RWPE1 (cell line): ENCODE measurements around the gene ISOC2.

Experiments used
- CTCF ChIA-PET: fragments of 350-600 bp; sonication (Branson Sonifier 250); formaldehyde crosslinking; extraction: SDS; loops from one replicate; lab custom pipeline; 2021; lab: Yijun Ruan, JAX
- POLR2A ChIA-PET: fragments of 400-600 bp; formaldehyde crosslinking; extraction: SDS; loops from one replicate; lab custom pipeline; 2020; ENCODE audit warnings: antibody characterized with exemption; ENCODE audit not compliant: low non-redundant PET; lab: Yijun Ruan, JAX
- DNase-seq: peaks from one replicate; pipeline ENCODE4 v3.0.0; 2012; ENCODE audit warnings: low spot score
- H3K27ac ChIP-seq: fragments of 450-650 bp; 2 replicates; pipeline ENCODE4 v1.5.1; 2017
- TF ChIP-seq, protein P1 (sequence below): fragments of 450-650 bp; conservative IDR thresholded peaks from 2 replicates; pipeline ENCODE4 v1.5.1; 2017; ENCODE audit warnings: low read depth, mild to moderate bottlenecking

The ISOC2 gene

DNA sequence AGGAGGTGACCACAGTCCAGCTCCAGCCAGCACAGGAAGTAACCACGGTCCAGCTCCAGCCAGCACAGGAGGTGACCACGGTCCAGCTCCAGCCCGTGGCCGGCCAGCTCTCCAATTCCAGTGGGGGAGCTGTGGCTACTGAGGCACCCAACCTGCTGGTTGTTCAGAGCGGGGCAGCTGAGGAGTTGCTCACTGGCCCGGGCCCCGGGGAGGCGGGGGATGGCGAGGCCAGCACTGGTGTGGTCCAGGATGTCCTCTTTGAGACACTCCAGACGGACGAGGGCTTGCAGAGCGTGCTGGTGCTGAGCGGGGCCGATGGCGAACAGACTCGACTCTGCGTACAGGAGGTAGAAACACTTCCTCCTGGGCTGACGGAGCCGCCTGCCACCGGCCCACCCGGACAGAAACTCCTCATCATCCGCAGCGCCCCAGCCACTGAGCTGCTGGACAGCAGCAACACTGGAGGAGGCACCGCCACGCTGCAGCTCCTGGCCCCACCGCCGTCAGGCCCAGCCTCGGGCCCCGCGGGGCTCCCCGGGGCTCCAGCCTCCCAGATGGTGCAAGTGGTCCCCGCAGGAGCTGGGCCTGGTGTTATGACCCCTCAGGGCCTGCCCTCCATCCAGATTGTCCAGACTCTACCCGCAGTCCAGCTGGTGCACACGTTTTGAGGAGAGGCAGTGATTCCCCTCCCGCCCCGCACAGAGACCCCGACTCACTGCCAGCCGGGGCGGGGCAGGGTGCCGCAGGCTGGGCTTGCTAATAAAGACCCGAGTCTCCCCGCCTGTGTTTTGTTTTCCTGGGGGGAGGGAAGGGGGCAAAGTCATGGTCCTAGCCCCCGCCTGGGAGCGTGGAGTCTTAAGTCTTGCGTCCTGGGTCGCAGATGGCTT is 22.5 kb upstream of the ISOC2 start:
- POLR2A ChIA-PET, result interaction anchor here (0.6 to 0.8 kb wide), 2 partner anchors 7 to 153 kb away, joined by 4 read pairs; no protein-coding TSS in a partner anchor
- TF ChIP-seq, protein P1, sequence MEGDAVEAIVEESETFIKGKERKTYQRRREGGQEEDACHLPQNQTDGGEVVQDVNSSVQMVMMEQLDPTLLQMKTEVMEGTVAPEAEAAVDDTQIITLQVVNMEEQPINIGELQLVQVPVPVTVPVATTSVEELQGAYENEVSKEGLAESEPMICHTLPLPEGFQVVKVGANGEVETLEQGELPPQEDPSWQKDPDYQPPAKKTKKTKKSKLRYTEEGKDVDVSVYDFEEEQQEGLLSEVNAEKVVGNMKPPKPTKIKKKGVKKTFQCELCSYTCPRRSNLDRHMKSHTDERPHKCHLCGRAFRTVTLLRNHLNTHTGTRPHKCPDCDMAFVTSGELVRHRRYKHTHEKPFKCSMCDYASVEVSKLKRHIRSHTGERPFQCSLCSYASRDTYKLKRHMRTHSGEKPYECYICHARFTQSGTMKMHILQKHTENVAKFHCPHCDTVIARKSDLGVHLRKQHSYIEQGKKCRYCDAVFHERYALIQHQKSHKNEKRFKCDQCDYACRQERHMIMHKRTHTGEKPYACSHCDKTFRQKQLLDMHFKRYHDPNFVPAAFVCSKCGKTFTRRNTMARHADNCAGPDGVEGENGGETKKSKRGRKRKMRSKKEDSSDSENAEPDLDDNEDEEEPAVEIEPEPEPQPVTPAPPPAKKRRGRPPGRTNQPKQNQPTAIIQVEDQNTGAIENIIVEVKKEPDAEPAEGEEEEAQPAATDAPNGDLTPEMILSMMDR, result no peak
- peak overlapping the region; percentile 99 for H3K27ac ChIP-seq
- CTCF ChIA-PET, result interaction anchor here (2.7 kb wide), 1 partner anchor 16 kb away, joined by 10 read pairs; no protein-coding TSS in a partner anchor
- no peak for DNase-seq

DNA sequence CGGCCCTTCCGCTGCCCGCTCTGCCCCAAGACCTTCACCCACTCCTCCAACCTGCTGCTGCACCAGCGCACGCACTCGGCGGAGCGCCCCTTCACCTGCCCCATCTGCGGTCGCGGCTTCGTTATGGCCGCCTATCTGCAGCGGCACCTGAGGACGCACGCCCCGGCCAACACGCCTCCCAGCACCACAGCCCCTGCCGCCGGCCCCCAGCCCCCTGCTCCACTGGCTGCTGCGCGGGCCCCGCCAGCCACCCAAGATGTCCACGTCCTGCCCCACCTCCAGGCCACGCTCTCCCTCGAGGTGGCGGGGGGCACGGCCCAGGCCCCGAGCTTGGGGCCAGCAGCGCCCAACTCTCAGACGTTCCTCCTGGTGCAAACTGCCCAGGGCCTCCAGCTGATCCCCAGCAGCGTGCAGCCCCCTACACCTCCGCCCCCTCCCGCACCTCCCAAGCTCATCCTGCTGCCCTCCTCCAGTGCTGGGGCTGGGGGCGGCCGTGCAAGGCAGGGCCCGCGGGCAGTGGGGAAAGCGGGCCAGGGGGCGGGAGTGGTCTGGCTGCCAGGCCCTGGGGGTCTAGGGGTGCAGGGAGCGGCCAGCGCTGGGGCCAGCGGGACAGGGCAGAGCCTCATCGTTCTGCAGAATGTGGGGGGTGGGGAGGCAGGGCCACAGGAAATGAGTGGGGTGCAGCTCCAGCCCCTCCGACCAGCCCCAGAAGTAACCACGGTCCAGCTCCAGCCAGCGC is 21.7 kb upstream of the ISOC2 start:
- POLR2A ChIA-PET, result no interaction called here
- CTCF ChIA-PET, result interaction anchor here (2.7 kb wide), 1 partner anchor 15 kb away, joined by 10 read pairs; no protein-coding TSS in a partner anchor
- TF ChIP-seq, protein P1, result no peak
- no peak for DNase-seq
- peak overlapping the region; percentile 99 for H3K27ac ChIP-seq

DNA sequence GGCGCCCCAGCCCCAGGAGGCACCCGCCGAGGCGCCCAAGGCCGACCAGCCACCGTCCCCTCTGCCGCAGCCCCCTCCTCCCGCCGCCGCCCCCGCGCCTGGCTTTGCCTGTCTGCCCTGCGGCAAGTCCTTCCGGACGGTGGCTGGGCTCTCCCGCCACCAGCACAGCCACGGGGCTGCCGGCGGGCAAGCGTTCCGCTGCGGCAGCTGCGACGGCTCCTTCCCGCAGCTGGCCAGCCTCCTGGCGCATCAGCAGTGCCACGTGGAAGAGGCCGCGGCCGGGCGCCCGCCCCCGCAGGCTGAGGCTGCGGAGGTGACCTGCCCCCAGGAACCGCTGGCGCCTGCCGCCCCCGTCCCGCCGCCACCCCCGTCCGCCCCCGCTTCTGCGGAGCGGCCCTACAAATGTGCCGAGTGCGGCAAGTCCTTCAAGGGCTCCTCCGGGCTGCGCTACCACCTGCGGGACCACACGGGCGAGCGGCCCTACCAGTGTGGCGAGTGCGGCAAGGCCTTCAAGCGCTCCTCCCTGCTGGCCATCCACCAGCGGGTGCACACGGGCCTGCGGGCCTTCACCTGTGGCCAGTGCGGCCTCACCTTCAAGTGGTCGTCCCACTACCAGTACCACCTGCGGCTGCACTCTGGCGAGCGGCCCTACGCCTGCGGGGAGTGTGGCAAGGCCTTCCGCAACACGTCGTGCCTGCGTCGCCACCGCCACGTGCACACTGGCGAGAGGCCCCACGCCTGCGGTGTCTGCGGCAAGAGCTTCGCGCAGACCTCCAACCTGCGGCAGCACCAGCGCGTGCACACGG is 20.9 kb upstream of the ISOC2 start:
- H3K27ac ChIP-seq, result no peak overlapping the region
- TF ChIP-seq, protein P1, result no peak
- ChIA-PET POLR2A (no interaction called here), CTCF (interaction anchor here (0.5 kb wide), 1 partner anchor 149 kb away, joined by 3 read pairs; no protein-coding TSS in a partner anchor)
- DNase-seq, result no peak

DNA sequence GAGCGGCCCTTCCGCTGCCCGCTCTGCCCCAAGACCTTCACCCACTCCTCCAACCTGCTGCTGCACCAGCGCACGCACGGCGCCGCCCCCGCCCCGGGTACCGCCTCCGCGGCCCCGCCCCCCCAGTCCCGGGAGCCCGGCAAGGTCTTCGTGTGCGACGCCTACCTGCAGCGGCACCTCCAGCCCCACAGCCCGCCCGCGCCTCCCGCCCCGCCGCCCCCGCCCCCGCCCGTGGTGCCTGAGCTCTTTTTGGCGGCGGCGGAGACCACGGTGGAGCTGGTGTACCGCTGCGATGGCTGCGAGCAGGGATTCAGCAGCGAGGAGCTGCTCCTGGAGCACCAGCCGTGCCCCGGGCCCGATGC is 20.3 kb upstream of the ISOC2 start:
- H3K27ac ChIP-seq, result no peak overlapping the region
- ChIA-PET POLR2A (no interaction called here), CTCF (interaction anchor here (0.5 kb wide), 1 partner anchor 150 kb away, joined by 3 read pairs; no protein-coding TSS in a partner anchor)
- DNase-seq, result no peak
- TF ChIP-seq, protein P1, result no peak

DNA sequence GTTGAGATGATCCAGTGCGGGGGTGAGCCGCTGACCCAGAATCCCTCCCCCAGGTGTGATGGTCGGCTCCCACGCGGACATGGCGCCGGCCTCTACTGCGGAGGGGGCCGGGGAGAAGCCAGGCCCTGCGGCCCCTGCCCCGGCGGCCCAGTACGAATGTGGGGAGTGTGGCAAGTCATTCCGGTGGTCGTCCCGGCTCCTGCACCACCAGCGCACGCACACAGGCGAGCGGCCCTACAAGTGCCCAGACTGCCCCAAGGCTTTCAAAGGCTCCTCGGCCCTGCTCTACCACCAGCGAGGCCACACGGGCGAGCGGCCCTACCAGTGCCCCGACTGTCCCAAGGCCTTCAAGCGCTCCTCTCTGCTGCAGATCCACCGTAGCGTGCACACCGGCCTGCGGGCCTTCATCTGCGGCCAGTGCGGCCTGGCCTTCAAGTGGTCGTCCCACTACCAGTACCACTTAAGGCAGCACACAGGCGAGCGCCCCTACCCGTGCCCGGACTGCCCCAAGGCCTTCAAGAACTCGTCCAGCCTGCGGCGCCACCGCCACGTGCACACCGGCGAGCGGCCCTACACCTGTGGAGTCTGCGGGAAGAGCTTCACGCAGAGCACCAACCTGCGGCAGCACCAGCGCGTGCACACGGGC is 19.8 kb upstream of the ISOC2 start:
- CTCF ChIA-PET, result no interaction called here
- TF ChIP-seq, protein P1, result no peak
- POLR2A ChIA-PET, result no interaction called here
- peak overlapping the region; percentile 91 for H3K27ac ChIP-seq
- no peak for DNase-seq
